SK-N-SH (cell line): ENCODE results near the gene SSX2IP. TPM values are rescaled to one million over a fixed set of nuclear protein-coding genes. Genes with fewer than 3 reads are reported as not detected.

Source experiments
- CTCF ChIA-PET: fragments of 300-600, 350-600 bp; formaldehyde crosslinking; extraction: SDS; loops from one replicate; lab custom pipeline; 2021; lab: Yijun Ruan, JAX
- POLR2A ChIA-PET: fragments of 350-600 bp; sonication (Branson Sonifier 250); formaldehyde crosslinking; extraction: SDS; loops from one replicate; lab custom pipeline; 2020; ENCODE audit warnings: antibody characterized with exemption, inconsistent platforms; lab: Yijun Ruan, JAX
- DNase-seq: peaks from one replicate; pipeline ENCODE4 v3.0.0; 2012
- H2AFZ ChIP-seq: fragments of 200-600 bp; sonication (generic); 2 replicates; pipeline ENCODE4 v1.8.1; 2016; ENCODE audit warnings: antibody characterized with exemption, mild to moderate bottlenecking, low read depth
- H3F3A ChIP-seq: fragments of 200-600 bp; sonication (generic); replicated peaks from 2 replicates; pipeline ENCODE3; 2016; ENCODE audit warnings: antibody characterized with exemption, mild to moderate bottlenecking; ENCODE audit not compliant: insufficient read depth
- H3K27ac ChIP-seq, 2 experiments: fragments of 200-500 bp in 1 of 2; fragments of 200-600 bp in 1 of 2; sonication (Bioruptor generic) in 1 of 2; sonication (generic), shearing (Covaris generic) in 1 of 2; 2 replicates each; pipeline versions ENCODE4 v1.5.1 to v1.6.1; 2014 to 2016; ENCODE audit warnings: low read depth in 2 of 2, inconsistent platforms in 1 of 2, low read length in 1 of 2, mild to moderate bottlenecking in 1 of 2, mixed read lengths in 1 of 2
- H3K27me3 ChIP-seq: fragments of 200-600 bp; sonication (generic), shearing (Covaris generic); 2 replicates; pipeline ENCODE4 v1.6.1; 2016; ENCODE audit warnings: mixed run types; ENCODE audit not compliant: insufficient read depth
- H3K36me3 ChIP-seq, 2 experiments: fragments of 200-500 bp in 1 of 2; fragments of 200-600 bp in 1 of 2; sonication (Bioruptor generic) in 1 of 2; sonication (generic) in 1 of 2; replicated peaks in 1 of 2; 2 replicates each; pipeline versions ENCODE3 to v1.5.1; 2014 to 2016; ENCODE audit warnings: low read length in 1 of 2, mild to moderate bottlenecking in 1 of 2; ENCODE audit not compliant: insufficient read depth in 2 of 2, control insufficient read depth in 1 of 2
- H3K4me1 ChIP-seq, 2 experiments: fragments of 200-500 bp in 1 of 2; fragments of 200-600 bp in 1 of 2; sonication (Bioruptor generic) in 1 of 2; sonication (generic), shearing (Covaris generic) in 1 of 2; 2 replicates each; pipeline versions ENCODE4 v1.5.1 to v1.6.1; 2014 to 2016; ENCODE audit warnings: low read depth in 1 of 2, low read length in 1 of 2, mixed run types in 1 of 2; ENCODE audit not compliant: insufficient read depth in 2 of 2, control insufficient read depth in 1 of 2
- H3K4me2 ChIP-seq: fragments of 200-600 bp; sonication (generic), shearing (Covaris generic); 2 replicates; pipeline ENCODE4 v1.6.1; 2017; ENCODE audit warnings: mixed run types
- H3K4me3 ChIP-seq, 2 experiments: fragments of 200-500 bp in 1 of 2; fragments of 200-600 bp in 1 of 2; sonication (Bioruptor generic) in 1 of 2; sonication (generic), shearing (Covaris generic) in 1 of 2; 2 replicates each; pipeline versions ENCODE4 v1.5.1 to v1.8.1; 2014 to 2016; ENCODE audit warnings: low read depth in 2 of 2, inconsistent platforms in 1 of 2, low read length in 1 of 2, mild to moderate bottlenecking in 1 of 2, mixed read lengths in 1 of 2, moderate library complexity in 1 of 2
- H3K79me2 ChIP-seq: fragments of 200-600 bp; sonication (generic); 2 replicates; pipeline ENCODE4 v1.8.1; 2017; ENCODE audit warnings: mild to moderate bottlenecking; ENCODE audit not compliant: insufficient read depth
- H3K9ac ChIP-seq: fragments of 200-600 bp; sonication (generic); 2 replicates; pipeline ENCODE4 v1.6.1; 2017; ENCODE audit warnings: mixed run types
- H3K9me2 ChIP-seq: fragments of 200-600 bp; sonication (generic); 2 replicates; pipeline ENCODE4 v1.6.1; 2017; ENCODE audit warnings: mixed run types
- H3K9me3 ChIP-seq: fragments of 200-600 bp; sonication (generic); 2 replicates; pipeline ENCODE4 v1.6.1; 2017; ENCODE audit warnings: mixed run types, mild to moderate bottlenecking, moderate library complexity
- H4K20me1 ChIP-seq: fragments of 200-600 bp; sonication (generic); 2 replicates; pipeline ENCODE4 v1.6.1; 2017; ENCODE audit warnings: mild to moderate bottlenecking, mixed run types; ENCODE audit not compliant: insufficient read depth
- CTCF ChIP-seq: fragments of 200-600 bp; sonication (generic); IDR thresholded peaks from 2 replicates; pipeline ENCODE4 v1.6.1; 2017; ENCODE audit warnings: antibody characterized with exemption, mild to moderate bottlenecking, moderate library complexity
- FOSL2 ChIP-seq: IDR thresholded peaks from 2 replicates; pipeline ENCODE4 v1.4.0; 2012; ENCODE audit warnings: low read depth, mild to moderate bottlenecking, moderate library complexity, borderline replicate concordance
- JUND ChIP-seq: IDR thresholded peaks from 2 replicates; pipeline ENCODE4 v1.4.0; 2012
- MEF2A ChIP-seq: IDR thresholded peaks from 2 replicates; pipeline ENCODE4 v1.4.0; 2012; ENCODE audit warnings: low read depth, borderline replicate concordance
- NRF1 ChIP-seq: IDR thresholded peaks from 2 replicates; pipeline ENCODE4 v1.6.1; 2012; ENCODE audit warnings: low read depth, mild to moderate bottlenecking, low read length
- PBX3 ChIP-seq: IDR thresholded peaks from 2 replicates; pipeline ENCODE4; 2012
- POLR2AphosphoS5 ChIP-seq: IDR thresholded peaks from 2 replicates; pipeline ENCODE4 v1.6.1; 2012; ENCODE audit warnings: low read depth, low read length
- RFX5 ChIP-seq: IDR thresholded peaks from 2 replicates; pipeline ENCODE4 v1.6.1; 2012; ENCODE audit warnings: mild to moderate bottlenecking, improper control_type of control experiment, low read length
- RXRA ChIP-seq: IDR thresholded peaks from 2 replicates; pipeline ENCODE4 v1.4.0; 2012; ENCODE audit warnings: low read depth, mild to moderate bottlenecking, borderline replicate concordance
- SMC3 ChIP-seq: IDR thresholded peaks from 2 replicates; pipeline ENCODE4 v1.6.1; 2012; ENCODE audit warnings: low read depth, low read length, improper control_type of control experiment
- TAF1 ChIP-seq: IDR thresholded peaks from 2 replicates; pipeline ENCODE4 v1.6.1; 2012; ENCODE audit warnings: low read depth, mild to moderate bottlenecking, low read length, moderate library complexity, borderline replicate concordance
- USF1 ChIP-seq: IDR thresholded peaks from 2 replicates; pipeline ENCODE4 v1.4.0; 2012; ENCODE audit warnings: low read depth, borderline replicate concordance
- USF2 ChIP-seq: fragments of 150-350 bp; IDR thresholded peaks from 2 replicates; pipeline ENCODE4 v1.6.1; 2017; ENCODE audit warnings: antibody characterized with exemption, low read length, low read depth, borderline replicate concordance
- WGBS: methylation state at CpG from one replicate; pipeline ENCODE4 v1.1.6; 2017; ENCODE audit warnings: low lambda C conversion rate; 5-methylcytosine and 5-hydroxymethylcytosine counted together
- polyA plus RNA-seq, 3 experiments: library from polyadenylated mRNA; depleted of rRNA; stranded (reverse); fragments of >200 nt; gene quantifications; 2 replicates each; pipeline ENCODE4 v1.2.3, GENCODE V29; 2012

SSX2IP gene
- polyA plus RNA-seq, 1 of the 3 experiments (the other 2 are of a cell fraction), result 7.7 TPM

- TF ChIP-seq CTCF (no peak), FOSL2 (peak; percentile 10; the same call in 1 of the 2 replicates), TAF1 (peak; percentile 43; the same call in 1 of the 2 replicates), JUND (0 out of 2 replicates have a peak, but pooled peaks have one; percentile 14), POLR2AphosphoS5 (peak; percentile 67; the same call in 1 of the 2 replicates), PBX3 (peak; percentile 83), RXRA (no peak), MEF2A (peak; percentile 52; the same call in 1 of the 2 replicates)
Observed at GRCh38 chr1:84619383-84620102, 70.7 kb downstream of the SSX2IP start (continued).

- ChIA-PET CTCF (interaction anchor here (0.5 to 2.7 kb wide), 2 partner anchors 38 to 136 kb away, joined by 3 to 9 read pairs; no protein-coding TSS in a partner anchor), POLR2A (no interaction called here)
- no peak overlapping the region for H3K9ac ChIP-seq
- H4K20me1 ChIP-seq, result no peaks in the 10 kb centered on the region
- no peak overlapping the region for H3K27ac ChIP-seq
- no peaks in the 10 kb centered on the region for H3K9me2 ChIP-seq
- H3K4me2 ChIP-seq, result no peak overlapping the region
- H3K9me3 ChIP-seq, result peaks cover 5% of the 10 kb centered on the region
- no peak for DNase-seq
- no peak overlapping the region for H3K4me3 ChIP-seq
- no peak overlapping the region for H2AFZ ChIP-seq
- H3F3A ChIP-seq, result peaks cover 21% of the 10 kb centered on the region
- H3K36me3 ChIP-seq, result no peaks in the 10 kb centered on the region
- 75% methylated on average over 2 of the region's 2 CpGs for whole genome bisulfite sequencing
- H3K27me3 ChIP-seq, result no peaks in the 10 kb centered on the region
- H3K79me2 ChIP-seq, result no peaks in the 10 kb centered on the region
- no peak for TF ChIP-seq USF1
- no peak for TF ChIP-seq POLR2AphosphoS5
- TF ChIP-seq USF2, result no peak
- no peak for TF ChIP-seq SMC3
- no peak for TF ChIP-seq RFX5
- no peak for TF ChIP-seq PBX3
- no peak for TF ChIP-seq NRF1
- peaks cover 14 to 15% of the 10 kb centered on the region in 2 experiments; a peak in 2 of 4 replicates for H3K4me1 ChIP-seq
Observed at GRCh38 chr1:84617349-84617748, 72.9 kb downstream of the SSX2IP start.
